HG03064 (cell line): Measurements from ENCODE around the gene LMBR1.
"Not testable (repeated sequence)": the region's sequence is repeated elsewhere in the genome, so short reads cannot be mapped to it uniquely, and the experiment has no call there.

Source experiments
- ATAC-seq: cut with Tn5 transposase; IDR thresholded peaks from one replicate; pipeline ENCODE4 v1.9.1; 2021; ENCODE audit warnings: low read depth; ENCODE audit not compliant: unreplicated experiment

Gene LMBR1

GRCh38 chr7:156666368-156667109 is 226.4 kb downstream of the LMBR1 start:
- no peak for ATAC-seq

- no peak for ATAC-seq
Measured at GRCh38 chr7:156665101-156665500, 227.9 kb downstream of the LMBR1 start.

GRCh38 chr7:156662277-156662676 is 230.7 kb downstream of the LMBR1 start:
- ATAC-seq: no peak

- no peak for ATAC-seq
Measured at GRCh38 chr7:156661637-156662036, 231.3 kb downstream of the LMBR1 start.

GRCh38 chr7:156659961-156660360 is 233.0 kb downstream of the LMBR1 start:
- no peak for ATAC-seq

GRCh38 chr7:156659203-156659602 is 233.8 kb downstream of the LMBR1 start:
- ATAC-seq: no peak

- no peak for ATAC-seq
Measured at GRCh38 chr7:156657681-156658080, 235.3 kb downstream of the LMBR1 start.

- no peak for ATAC-seq
Measured at GRCh38 chr7:156656598-156656997, 236.4 kb downstream of the LMBR1 start.

GRCh38 chr7:156655983-156656382 is 237.0 kb downstream of the LMBR1 start:
- ATAC-seq: no peak

GRCh38 chr7:156655251-156655650 is 237.7 kb downstream of the LMBR1 start:
- ATAC-seq: no peak

- ATAC-seq: no peak
Measured at GRCh38 chr7:156654511-156655234, 238.3 kb downstream of the LMBR1 start.

- no peak for ATAC-seq
Measured at GRCh38 chr7:156652886-156653568, 240.0 kb downstream of the LMBR1 start.

- ATAC-seq: no peak
Measured at GRCh38 chr7:156651474-156651873, 241.5 kb downstream of the LMBR1 start.

- ATAC-seq: no peak
Measured at GRCh38 chr7:156650042-156650441, 242.9 kb downstream of the LMBR1 start.

- ATAC-seq: not testable (repeated sequence)
Measured at GRCh38 chr7:156647330-156647729, 245.7 kb downstream of the LMBR1 start.

GRCh38 chr7:156642306-156643045 is 250.5 kb downstream of the LMBR1 start:
- no peak for ATAC-seq

GRCh38 chr7:156640949-156641485 is 252.0 kb downstream of the LMBR1 start:
- peak; percentile 59 for ATAC-seq

- ATAC-seq: peak; percentile 80
Measured at GRCh38 chr7:156640257-156640948, 252.6 kb downstream of the LMBR1 start, which contains the start of gene RNF32. TSS of gene RNF32 (plus strand) at chr7:156640774. CDS start at chr7:156643878, 3,104 bp downstream.

GRCh38 chr7:156639426-156640256 is 253.3 kb downstream of the LMBR1 start:
- ATAC-seq: no peak
